Hepatocyte (in vitro differentiated cells): Measurements from ENCODE around the gene ST8SIA6.

Experiments
- CTCF ChIP-seq: fragments of 200-600 bp; sonication (generic); IDR thresholded peaks from 2 replicates; pipeline ENCODE4 v1.5.1; 2016; ENCODE audit warnings: antibody characterized with exemption, mild to moderate bottlenecking; ENCODE audit not compliant: poor library complexity
- EZH2 ChIP-seq: fragments of 200-600 bp; sonication (generic); IDR thresholded peaks from 2 replicates; pipeline ENCODE4 v1.6.1; 2016; ENCODE audit warnings: antibody characterized with exemption, mild to moderate bottlenecking, borderline replicate concordance

- no peak for TF ChIP-seq CTCF
- TF ChIP-seq EZH2: no peak
Observed at GRCh38 chr10:17423632-17424186, 30.7 kb downstream of the ST8SIA6 start.
